Endometrial microvascular endothelial cells (primary cell): ENCODE data around the gene TMEM213. TPM values are rescaled to one million over a fixed set of nuclear protein-coding genes. Genes with fewer than 3 reads are reported as not detected.

Experiments used
- in situ Hi-C: cut with HindIII; loops from 2 replicates; pipeline ENCODE4 v1.10.0; 2017; ENCODE audit warnings: low sequenced_read_pairs, low pct_unique_long_range_greater_than_20kb; ENCODE audit errors: inconsistent ontology term
- total RNA-seq: library from RNA; depleted of rRNA; stranded (reverse); fragments of >200 nt; gene quantifications from one replicate; pipeline ENCODE4 v1.2.3, GENCODE V29; 2015; ENCODE audit errors: inconsistent ontology term

The TMEM213 gene, protein sequence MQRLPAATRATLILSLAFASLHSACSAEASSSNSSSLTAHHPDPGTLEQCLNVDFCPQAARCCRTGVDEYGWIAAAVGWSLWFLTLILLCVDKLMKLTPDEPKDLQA
- not detected for total RNA-seq

DNA sequence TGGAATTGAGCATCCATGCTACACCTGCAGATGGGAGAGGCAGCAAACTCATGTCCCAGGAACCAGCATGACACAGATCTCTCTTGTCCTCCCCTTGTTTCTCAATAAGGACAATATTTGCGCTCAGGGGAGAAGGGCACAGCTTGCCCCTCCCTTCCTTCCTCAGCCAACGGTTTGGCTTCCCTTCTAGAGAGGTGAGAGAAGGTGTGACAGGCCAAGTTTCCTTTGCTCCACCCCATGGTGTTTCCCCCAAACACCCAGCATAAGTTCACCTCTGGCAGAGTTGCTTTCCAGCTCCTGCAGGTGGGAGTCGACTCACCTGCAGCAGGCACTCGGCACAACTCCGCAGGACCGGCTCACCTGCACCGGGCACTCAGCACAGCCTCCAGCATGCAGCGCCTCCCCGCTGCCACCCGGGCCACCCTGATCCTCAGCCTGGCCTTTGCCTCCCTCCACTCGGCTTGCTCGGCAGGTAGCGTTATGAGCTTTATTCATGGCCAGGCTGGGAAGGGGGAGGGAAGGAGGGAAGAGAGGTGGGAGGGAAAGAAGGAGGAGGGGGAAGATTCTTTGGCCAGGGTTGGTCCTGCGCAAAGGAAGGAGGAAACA is at the start of gene TMEM213, which contains the start of gene ATP6V0A4:
Gene TMEM213 (plus strand): TSS at position 280 of the 606 bp plus-strand sequence. CDS start 111 bp downstream, at position 391.
Gene ATP6V0A4 (minus strand): TSS at position 482 of the 606 bp plus-strand sequence. CDS start 26,949 bp downstream, outside the sequence.
- in situ Hi-C loops, result no loop called here

DNA sequence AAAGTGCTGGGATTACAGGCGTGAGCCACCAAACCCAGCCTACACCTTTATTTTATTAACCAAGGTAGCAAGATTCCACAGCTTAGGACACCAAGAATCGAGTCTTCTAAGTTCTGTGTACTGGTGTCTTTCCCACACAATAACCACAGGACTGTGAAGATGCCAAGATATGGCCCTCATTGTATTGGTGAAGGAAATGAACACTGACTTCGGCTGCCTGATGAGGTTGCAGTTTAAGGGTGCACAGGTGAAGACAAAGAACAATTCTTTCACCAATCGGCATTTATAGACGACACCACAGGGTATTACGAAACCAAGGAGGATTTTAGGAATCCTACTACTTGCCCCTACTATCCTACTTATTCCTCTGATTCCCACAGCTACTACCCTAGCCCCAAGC is 49.1 kb upstream of the TMEM213 start:
- in situ Hi-C loops, result no loop called here

DNA sequence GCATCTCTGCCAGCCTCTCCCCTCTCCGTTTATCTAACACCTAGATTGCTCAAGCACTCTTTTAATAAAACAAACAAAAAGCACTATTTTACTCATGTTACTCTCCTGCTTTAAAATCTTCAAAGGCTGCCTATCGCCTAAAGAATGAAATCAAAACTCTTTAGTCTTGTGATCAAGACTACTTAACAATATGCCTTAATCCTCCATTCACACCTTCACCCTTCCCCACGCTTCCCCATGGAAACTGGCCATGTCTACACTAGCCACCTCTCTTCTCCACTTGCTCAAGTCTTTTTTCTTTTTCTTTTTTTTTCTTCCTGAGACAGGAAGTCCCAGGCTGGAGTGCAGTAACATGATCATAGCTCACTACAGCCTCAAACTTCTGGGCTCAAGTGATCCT is 47.8 kb upstream of the TMEM213 start:
- in situ Hi-C loops, result no loop called here

DNA sequence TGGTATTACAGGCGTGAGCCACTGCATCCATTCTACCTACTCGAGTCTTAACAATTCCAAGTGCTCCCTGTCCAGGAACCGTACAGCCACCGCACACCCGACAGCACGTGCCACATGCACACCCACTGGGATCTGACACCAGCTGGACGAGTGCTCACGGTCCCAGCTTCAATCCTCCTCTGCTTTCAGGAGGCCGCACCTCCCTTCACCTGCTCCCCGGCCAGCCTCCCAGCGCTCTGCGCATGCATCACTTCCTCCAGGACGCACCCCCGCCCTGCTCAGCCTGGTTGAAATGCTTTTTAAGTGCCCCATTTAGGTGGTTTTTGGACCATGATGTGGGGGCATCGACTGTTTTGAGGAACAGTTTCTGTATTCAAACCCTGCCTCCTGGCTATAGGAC is 47.3 kb upstream of the TMEM213 start:
- in situ Hi-C loops, result no loop called here

DNA sequence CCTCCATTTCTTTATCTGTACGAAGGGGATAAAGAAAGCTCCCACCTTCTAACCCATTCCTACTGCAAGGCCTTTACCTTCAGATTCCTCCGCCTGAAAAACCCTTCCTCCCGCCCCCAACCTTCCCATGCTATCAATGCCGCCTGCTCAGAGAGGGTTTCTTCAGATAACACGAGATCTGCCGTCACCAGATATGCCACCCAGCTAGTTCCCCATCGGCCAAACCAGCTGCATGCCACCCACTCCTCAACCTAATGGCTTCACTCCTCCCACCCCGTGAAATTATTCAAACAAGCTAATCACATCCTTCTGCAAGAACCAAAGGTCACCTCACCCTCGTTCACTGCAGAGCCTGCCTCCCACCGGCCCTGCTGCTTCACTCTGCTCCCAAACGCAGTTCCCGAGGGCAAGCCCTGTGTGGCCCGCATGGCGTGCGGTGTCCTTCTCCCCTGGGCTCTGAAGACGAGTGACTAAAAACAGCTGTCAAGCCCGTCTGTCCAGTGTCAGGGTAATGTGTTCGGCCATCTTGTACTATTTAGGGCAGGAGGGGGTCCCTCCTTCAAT is 46.8 kb upstream of the TMEM213 start:
- in situ Hi-C loops, result no loop called here

DNA sequence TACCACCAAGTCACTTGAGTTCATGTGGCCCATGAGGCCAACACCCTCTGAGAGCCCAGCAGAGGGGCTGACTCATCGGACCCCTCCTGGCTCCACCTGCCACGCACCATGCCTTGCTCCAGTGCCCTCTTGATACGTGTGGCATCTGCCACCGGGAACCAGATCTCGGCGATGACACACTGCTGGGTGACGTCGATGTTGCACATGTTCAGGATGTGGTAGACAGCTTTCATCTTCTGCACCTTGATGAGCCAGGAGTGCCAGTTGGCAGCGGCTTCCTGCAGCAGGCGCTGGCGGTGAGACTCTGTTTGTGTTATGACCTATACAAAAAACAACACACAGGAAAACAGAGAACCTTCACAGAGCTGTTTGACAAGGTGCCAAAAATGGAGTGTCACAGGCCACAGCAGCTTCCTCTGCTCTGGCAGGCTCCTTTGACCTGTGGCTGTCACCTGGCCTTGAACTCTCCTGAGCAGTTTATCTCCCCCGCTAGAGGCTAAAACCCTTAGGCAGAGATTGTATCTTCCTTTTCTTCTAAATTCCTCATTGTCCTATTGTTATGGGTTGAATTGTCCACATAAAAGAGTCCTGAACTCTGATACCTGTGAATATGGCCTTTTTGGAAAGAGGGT is 45.2 kb upstream of the TMEM213 start:
- in situ Hi-C loops, result no loop called here

DNA sequence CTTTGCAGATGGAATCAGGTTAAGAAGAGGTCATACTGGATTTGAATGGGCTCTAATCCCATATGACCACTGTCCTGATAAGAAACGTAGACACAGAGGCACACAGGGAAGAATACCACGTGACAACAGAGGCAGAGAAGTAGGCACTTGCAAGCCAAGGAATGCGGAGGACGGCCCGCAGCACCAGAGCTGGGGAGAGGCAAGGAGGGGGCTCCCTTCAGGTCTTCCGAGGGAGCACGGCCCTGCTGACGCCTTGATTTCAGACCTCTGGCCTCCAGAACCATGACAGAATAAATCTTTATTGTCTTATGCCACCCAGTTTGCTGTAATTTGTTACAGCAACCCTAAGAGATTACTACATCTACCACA is 44.7 kb upstream of the TMEM213 start:
- in situ Hi-C loops, result no loop called here

DNA sequence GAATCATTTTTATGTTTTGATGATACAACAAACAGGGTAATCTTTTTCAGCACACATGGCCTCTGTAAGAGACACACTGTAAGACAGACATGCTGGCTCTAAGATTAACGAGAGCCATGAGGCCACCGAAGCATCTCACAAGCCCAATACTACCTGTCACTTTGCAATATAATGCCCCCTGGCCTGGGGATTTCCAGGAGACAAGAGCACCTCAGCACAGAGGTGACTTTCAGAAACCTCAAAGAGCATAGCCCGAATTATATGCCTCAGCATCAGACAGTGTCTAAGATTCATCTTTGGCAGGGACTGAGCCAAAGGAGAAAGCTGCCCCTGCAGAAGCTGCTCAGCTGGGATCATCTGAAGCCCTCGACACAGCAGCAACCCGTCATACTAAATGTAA is 44.2 kb upstream of the TMEM213 start:
- in situ Hi-C loops, result no loop called here

DNA sequence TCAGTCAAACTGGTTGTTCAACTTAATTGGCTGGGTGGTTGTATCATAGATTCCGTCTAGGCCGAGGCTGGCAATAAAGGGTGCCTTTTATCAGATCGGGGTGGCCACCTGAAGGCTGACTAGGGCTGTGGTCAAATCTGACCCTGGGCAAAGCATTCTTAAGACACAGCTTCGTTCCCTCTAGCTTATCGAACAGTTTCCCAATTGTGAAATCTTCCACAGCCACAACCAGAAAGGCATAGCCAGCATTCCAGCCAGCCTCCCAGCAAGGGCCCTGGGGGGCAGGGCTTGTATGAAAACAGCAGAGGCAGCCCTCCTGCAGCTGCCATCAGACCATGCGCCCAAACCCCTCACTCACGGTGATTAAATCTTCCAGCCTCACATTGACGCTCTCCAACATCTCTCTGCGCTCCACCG is 42.5 kb upstream of the TMEM213 start:
- in situ Hi-C loops, result no loop called here

DNA sequence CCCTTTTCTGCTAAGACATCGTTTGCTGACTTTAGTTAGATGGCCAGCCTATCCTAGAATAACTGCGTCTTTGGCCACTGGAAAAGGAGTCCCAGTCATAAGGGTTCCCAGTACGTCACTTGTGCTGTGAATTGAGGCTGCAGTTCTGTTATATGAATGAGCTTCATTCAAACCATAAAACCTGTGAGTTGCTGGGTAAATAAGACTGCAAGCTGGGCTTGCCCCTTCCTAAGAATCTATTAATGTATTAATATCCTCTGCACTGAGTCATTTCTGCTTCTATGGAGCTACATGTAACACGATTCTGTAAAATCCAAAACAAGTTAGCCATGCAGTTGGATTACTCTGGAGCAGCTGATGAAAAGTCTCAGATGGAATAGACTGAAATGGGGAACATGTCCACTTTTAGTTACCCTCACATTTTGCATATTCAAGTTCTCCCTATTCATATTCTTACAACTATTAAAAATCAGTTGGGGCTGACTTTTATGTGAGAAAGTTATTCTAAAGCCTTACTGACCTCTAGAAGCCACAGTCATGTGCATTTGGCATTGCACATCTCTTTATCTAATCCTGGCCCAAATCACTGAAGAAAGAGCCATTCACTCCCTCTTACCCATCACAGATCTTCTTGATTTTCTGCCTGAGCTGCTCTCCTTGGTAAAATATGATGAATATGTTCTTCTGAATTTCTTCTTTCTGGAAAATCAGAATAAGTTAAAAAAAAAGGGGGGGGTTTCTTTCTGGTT is 41.8 kb upstream of the TMEM213 start:
- in situ Hi-C loops, result no loop called here

DNA sequence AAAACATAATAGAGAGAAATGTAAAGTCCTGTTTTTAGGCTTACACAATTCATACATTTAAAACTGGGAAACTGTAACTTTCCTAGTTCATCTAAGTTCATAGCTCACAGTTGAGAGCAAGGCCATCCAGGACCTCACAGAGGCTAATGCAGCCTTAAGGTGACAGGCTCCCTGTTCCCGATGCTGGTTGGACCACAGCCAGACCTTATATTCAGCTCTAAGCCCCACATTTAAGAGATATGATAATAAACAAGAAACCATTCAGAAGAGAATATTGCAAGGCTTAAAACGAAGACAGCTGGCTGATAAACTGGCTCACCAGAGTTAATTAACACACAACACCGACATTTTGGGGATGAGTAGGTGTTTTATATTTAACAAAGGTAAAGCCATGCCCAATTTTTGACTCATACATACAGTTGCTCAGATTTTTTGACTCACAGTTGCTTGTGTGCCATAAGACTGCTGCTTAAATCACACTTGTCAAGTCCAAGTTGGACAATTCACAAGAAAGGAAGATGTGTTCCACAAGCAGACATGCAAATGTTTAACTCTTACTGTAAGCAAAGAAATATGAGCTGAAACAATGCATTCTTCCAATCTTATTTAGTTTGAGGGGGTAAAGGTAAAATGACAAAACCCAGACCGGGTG is 41.1 kb upstream of the TMEM213 start:
- in situ Hi-C loops, result no loop called here

DNA sequence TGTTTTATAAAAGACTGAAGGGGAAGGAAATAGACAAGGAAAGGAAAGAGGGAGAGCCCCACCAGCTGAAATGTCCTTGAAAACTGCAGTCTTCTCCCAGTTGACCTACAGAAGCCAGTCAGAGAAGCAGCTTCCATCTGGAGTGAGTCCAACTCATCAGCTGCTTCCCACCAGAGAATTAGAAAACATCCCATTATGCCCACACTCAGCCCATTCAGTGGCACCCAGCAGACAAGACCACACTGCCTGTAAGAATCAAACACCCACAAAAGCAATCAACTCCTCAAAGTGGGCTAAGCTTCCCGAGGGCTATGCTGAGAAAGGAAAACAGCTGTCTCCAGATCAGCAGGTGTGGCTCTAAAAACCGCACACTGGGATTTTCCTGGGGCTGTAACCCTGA is 29.6 kb upstream of the TMEM213 start:
- in situ Hi-C loops, result no loop called here

DNA sequence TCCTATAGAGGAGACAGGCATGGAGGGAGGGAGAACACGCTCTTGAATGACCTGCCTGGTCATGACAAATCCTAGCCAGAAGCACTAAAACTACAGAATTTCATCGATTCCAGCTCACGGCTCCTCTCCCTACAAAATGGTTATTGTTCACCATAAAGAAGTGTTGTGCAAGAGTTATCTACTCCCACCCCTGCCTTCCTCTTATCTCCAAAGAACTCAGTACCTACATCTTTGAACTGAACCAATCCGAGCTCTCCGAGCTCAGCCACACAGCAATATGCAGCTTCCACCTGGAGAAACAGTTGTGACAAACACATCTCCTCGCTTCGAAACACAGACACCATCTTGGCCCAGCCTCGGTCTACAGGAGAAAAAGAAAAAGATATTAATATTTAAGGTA is 26.9 kb upstream of the TMEM213 start:
- in situ Hi-C loops, result no loop called here

DNA sequence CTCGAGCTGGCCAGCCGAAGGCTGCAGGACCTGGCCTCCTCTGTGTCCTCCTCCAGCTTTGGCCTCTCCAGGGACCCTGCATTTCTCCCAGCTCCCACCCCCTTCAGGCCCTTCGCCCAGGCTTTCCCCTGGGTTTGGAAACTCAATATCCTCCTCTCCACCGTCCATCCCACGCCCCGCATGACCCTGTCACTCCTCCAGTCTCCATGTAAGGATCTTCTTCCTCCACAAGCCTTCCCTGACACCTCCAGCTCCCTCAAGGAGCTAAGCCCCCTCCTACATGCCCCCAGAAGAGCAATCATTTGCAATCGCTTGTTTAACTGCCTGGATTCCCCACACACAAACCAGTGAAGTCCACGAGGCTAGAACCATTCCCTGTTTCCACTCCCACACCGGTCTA is 24.6 kb upstream of the TMEM213 start:
- in situ Hi-C loops, result no loop called here

DNA sequence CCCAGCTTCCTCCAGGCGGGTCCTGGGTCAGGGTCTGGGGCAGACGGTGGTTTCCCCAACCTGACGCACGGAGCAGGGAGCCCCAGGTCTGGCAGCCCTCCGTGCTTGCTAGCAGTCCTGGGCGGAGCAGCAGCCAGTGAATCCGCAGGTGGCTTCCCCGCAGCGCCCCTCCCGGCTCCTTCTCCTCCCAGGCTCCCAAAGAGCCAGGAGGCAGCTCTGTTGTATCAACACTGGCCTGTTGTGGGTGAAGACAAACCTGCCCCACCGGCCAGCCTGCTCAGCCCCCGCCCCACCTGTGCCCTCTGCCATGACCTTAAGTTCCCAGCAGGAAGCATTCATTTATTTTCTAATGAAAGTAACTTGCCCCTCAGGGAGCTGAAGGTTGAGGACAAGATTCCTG is 24.0 kb upstream of the TMEM213 start:
- in situ Hi-C loops, result no loop called here

DNA sequence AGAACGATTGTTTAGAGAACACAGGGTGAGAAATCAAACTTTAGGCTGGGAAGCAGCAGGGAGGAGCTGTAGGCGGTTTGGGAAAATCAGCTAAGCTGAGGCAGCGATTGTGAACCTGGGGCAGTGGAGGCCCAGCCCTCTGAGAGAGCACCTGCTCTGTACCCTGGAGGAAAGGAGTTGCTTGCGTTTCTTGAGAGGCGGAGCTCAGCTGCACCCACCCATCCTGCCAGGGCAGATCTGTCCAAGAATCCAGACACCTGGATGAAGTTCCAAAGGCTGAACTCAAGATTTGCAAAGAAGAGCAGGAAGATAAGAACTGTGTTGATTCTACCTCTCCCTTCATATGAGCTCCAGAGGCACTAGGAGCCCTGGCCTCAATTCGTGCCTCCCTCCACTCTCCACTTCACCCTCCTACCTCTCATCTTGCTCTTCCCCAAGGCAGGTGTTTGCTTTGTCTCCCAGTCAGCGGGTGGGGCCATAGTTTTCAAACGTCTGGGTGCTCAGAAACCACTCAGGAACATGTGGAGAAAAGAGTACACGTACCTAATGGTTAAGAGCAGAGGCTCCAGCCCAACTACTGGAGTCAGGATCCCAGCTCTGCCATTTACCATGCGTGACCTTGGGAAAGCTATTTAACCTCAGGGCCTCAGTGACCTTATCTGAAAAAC is 21.5 kb upstream of the TMEM213 start:
- in situ Hi-C loops, result no loop called here

DNA sequence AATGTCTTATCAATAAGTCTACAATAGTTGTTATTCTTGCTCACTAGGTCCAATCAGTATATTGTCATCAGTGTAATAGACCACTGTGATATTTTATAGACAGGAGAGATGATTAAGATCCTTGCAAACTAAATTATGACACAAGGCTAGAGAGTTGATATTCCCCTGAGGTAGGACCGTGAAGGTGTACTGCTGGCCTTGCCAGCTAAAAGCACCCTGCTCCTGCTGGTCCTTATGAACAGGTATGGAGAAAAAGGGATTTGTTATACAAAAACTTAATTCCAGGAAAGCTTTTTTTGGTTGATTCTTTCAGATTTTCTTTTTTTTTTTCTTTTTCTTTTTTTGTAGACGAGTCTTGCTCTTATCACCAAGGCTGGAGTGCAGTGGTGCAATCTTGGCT is 16.8 kb upstream of the TMEM213 start:
- in situ Hi-C loops, result no loop called here

DNA sequence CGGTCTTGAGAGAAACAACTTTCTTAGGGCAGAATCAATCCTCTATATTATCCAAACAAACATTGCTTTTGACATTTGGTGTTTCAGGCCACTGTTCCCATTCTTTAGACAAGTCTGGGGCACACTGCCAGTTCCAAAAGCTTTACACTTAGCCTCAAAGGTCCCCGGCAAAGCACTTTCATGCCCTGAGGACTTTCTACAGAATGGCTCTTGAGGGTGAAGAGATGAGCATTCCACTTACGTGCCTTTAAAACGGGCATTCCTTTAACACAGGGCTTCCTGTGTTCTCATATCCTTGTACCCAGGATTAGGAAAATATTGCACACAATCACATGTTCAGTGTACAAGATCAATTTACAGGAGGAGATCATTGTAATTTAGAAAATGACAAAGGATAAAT is 13.1 kb upstream of the TMEM213 start:
- in situ Hi-C loops, result no loop called here
